Nephron (organoid): ENCODE measurements around the gene INO80.

ENCODE experiments used
- H3K27ac Mint-ChIP-seq, 3 experiments: 2 replicates each; pipeline ENCODE4 v1.8.0; 2020; ENCODE audit warnings: mixed read lengths in 3 of 3, mild to moderate bottlenecking in 2 of 3, moderate library complexity in 1 of 3
- H3K27me3 Mint-ChIP-seq: 2 replicates; pipeline ENCODE4 v1.8.0; 2021; ENCODE audit warnings: low read depth, mild to moderate bottlenecking, moderate library complexity, mixed read lengths
- H3K36me3 Mint-ChIP-seq: 2 replicates; pipeline ENCODE4 v1.8.0; 2020; ENCODE audit warnings: low read depth, mixed read lengths
- H3K4me1 Mint-ChIP-seq: 2 replicates; pipeline ENCODE4 v1.8.0; 2020; ENCODE audit warnings: mixed read lengths
- H3K4me3 Mint-ChIP-seq, 3 experiments: 2 replicates each; pipeline ENCODE4 v1.8.0; 2020; ENCODE audit warnings: mild to moderate bottlenecking in 3 of 3, mixed read lengths in 3 of 3, moderate library complexity in 2 of 3
- H3K9me3 Mint-ChIP-seq: 2 replicates; pipeline ENCODE4 v1.8.0; 2020; ENCODE audit warnings: mixed read lengths
- CTCF ChIP-seq, 3 experiments: fragments of 200-600 bp; sonication (generic); IDR thresholded peaks; one replicate each; pipeline ENCODE4 v1.5.0; 2021; ENCODE audit warnings: antibody characterized with exemption in 3 of 3; ENCODE audit not compliant: unreplicated experiment in 3 of 3

INO80 gene

GRCh38 chr15:41105348-41106334, 10.4 kb downstream of the INO80 start:
- H3K4me1 Mint-ChIP-seq, result no peaks in the 10 kb centered on the region
- no peaks in the 10 kb centered on the region for H3K27me3 Mint-ChIP-seq
- H3K4me3 Mint-ChIP-seq, result no peak overlapping the region
- peaks cover 29% of the 10 kb centered on the region for H3K36me3 Mint-ChIP-seq
- no peaks in the 10 kb centered on the region for H3K9me3 Mint-ChIP-seq
- TF ChIP-seq CTCF (IDR thresholded peaks at IDR 0.05; ENCODE audit: unreplicated experiment in 3 of 3), result no peak
- no peak overlapping the region for H3K27ac Mint-ChIP-seq

- no peaks in the 10 kb centered on the region for H3K27me3 Mint-ChIP-seq
- H3K4me1 Mint-ChIP-seq, result no peaks in the 10 kb centered on the region
- no peaks in the 10 kb centered on the region for H3K9me3 Mint-ChIP-seq
- no peak for TF ChIP-seq CTCF (IDR thresholded peaks at IDR 0.05; ENCODE audit: unreplicated experiment in 3 of 3)
- no peak overlapping the region for H3K27ac Mint-ChIP-seq
- H3K4me3 Mint-ChIP-seq, result no peak overlapping the region
- peaks cover 37% of the 10 kb centered on the region for H3K36me3 Mint-ChIP-seq
Measured at GRCh38 chr15:41104234-41104633, 11.8 kb downstream of the INO80 start.

- Mint-ChIP-seq H3K36me3 (peaks cover 31% of the 10 kb centered on the region), H3K27me3 (no peaks in the 10 kb centered on the region), H3K27ac (no peak overlapping the region), H3K4me1 (no peaks in the 10 kb centered on the region), H3K4me3 (no peak overlapping the region), H3K9me3 (no peaks in the 10 kb centered on the region)
- TF ChIP-seq CTCF (IDR thresholded peaks at IDR 0.05; ENCODE audit: unreplicated experiment in 3 of 3), result no peak
Measured at GRCh38 chr15:41102854-41103253, 13.2 kb downstream of the INO80 start.

GRCh38 chr15:41096178-41096577, 19.9 kb downstream of the INO80 start:
- Mint-ChIP-seq H3K9me3 (no peaks in the 10 kb centered on the region), H3K4me3 (no peak overlapping the region), H3K27me3 (peaks cover 3% of the 10 kb centered on the region), H3K4me1 (no peaks in the 10 kb centered on the region), H3K27ac (no peak overlapping the region), H3K36me3 (peaks cover 59% of the 10 kb centered on the region)
- no peak for TF ChIP-seq CTCF (IDR thresholded peaks at IDR 0.05; ENCODE audit: unreplicated experiment in 3 of 3)

GRCh38 chr15:41085029-41085428, 31.1 kb downstream of the INO80 start:
- Mint-ChIP-seq H3K9me3 (no peaks in the 10 kb centered on the region), H3K36me3 (peaks cover 66% of the 10 kb centered on the region), H3K4me3 (no peak overlapping the region), H3K27me3 (no peaks in the 10 kb centered on the region), H3K27ac (no peak overlapping the region), H3K4me1 (no peaks in the 10 kb centered on the region)
- no peak for TF ChIP-seq CTCF (IDR thresholded peaks at IDR 0.05; ENCODE audit: unreplicated experiment in 3 of 3)

GRCh38 chr15:41080144-41080543, 35.9 kb downstream of the INO80 start:
- Mint-ChIP-seq H3K4me1 (no peaks in the 10 kb centered on the region), H3K4me3 (no peak overlapping the region), H3K9me3 (no peaks in the 10 kb centered on the region), H3K27ac (no peak overlapping the region), H3K36me3 (peaks cover 73% of the 10 kb centered on the region), H3K27me3 (no peaks in the 10 kb centered on the region)
- TF ChIP-seq CTCF (IDR thresholded peaks at IDR 0.05; ENCODE audit: unreplicated experiment in 3 of 3), result no peak
